AG04450 (cell line): Measurements from ENCODE around the gene DEAF1. TPM values are rescaled to one million over a fixed set of nuclear protein-coding genes. Genes with fewer than 3 reads are reported as not detected.

Source experiments
- CTCF ChIA-PET: fragments of 300-600, 350-600 bp; formaldehyde crosslinking; extraction: SDS; loops from one replicate; lab custom pipeline; 2022; ENCODE audit warnings: antibody characterized with exemption, inconsistent platforms; lab: Charles Lee
- POLR2A ChIA-PET: fragments of 350-600 bp; formaldehyde crosslinking; extraction: SDS; loops from one replicate; lab custom pipeline; 2021; ENCODE audit warnings: antibody characterized with exemption, inconsistent platforms; lab: Yijun Ruan, JAX
- DNase-seq: peaks from one replicate; pipeline ENCODE4 v3.0.0-alpha.2; 2011; ENCODE audit warnings: low read depth, low spot score
- H3K27ac ChIP-seq: one replicate; pipeline ENCODE4 v1.5.1; 2012; ENCODE audit warnings: low read depth, low read length, control low read depth
- H3K27me3 ChIP-seq: one replicate; pipeline ENCODE4 v1.6.0; 2012; ENCODE audit warnings: low read length; ENCODE audit not compliant: control insufficient read depth, insufficient read depth
- H3K4me3 ChIP-seq: 2 replicates; pipeline ENCODE4 v1.5.1; 2011; ENCODE audit warnings: mild to moderate bottlenecking, low read depth, low read length, control low read depth
- H3K9me3 ChIP-seq: 2 replicates; pipeline ENCODE4 v1.5.1; 2012; ENCODE audit warnings: low read length; ENCODE audit not compliant: control insufficient read depth, insufficient read depth
- CTCF ChIP-seq: IDR thresholded peaks from 2 replicates; pipeline ENCODE4 v1.5.1; 2011; ENCODE audit warnings: low read depth, low read length, control low read depth, inconsistent platforms
- polyA plus RNA-seq: library from polyadenylated mRNA; depleted of rRNA; stranded (reverse); fragments of >200 nt; gene quantifications from 2 replicates; pipeline ENCODE4 v1.2.3, GENCODE V29; 2011

DEAF1 gene
- polyA plus RNA-seq, 1 experiment, result 13.0 TPM

- DNase-seq, result no peak
- Histone ChIP-seq H3K27ac (no peak overlapping the region), H3K9me3 (no peaks in the 10 kb centered on the region; the same call in 1 of the 2 replicates), H3K4me3 (no peak overlapping the region), H3K27me3 (peaks cover 30% of the 10 kb centered on the region)
- ChIA-PET POLR2A (interaction anchor here (0.6 to 0.8 kb wide), 3 partner anchors 18 to 62 kb away, joined by 3 to 4 read pairs (median 4); no protein-coding TSS in a partner anchor), CTCF (interaction anchor here (0.5 to 2.1 kb wide), 5 partner anchors 26 to 169 kb away, joined by 4 to 23 read pairs (median 7); partner anchors contain the start of gene TMEM80)
- TF ChIP-seq CTCF, result no peak
Measured at GRCh38 chr11:724049-724777, 29.2 kb upstream of the DEAF1 start.

DNA sequence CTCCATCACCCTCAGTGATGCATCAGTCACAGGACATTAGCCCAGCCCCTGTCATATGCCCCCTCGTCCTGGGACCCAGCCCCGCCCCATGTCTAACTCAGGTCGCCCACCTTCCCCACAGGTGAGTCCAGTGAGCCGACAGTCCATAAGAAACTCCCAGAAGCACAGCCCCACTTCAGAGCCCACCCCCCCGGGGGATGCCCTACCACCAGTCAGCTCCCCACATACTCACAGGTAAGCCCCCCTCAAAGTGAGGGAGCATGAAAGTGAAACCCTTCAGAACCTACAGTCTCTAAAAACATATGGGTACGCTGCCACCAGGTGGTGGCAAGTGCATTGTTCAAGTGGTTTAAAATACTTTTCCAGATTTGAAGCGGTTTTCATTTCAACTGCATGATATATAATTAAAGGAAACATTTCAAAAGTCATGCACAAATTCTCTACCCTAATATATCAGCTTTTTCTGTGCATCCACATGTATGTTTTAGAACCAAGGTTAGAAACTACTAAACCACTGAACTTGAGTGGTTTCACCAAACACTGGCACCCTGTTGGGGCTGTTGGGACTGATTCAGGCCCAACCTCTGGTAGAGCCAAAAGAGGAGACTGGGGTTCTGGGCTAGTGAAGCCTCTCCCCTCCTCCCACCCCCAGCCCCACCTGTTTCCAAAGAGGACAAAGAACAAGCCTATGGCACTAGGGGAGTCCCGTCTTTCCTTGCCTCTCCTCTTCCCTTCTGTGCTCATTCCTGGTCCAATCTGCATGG lies 28.3 kb upstream of the DEAF1 start:
- no peak for DNase-seq
- ChIA-PET POLR2A (no interaction called here), CTCF (interaction anchor here (0.5 to 2.1 kb wide), 10 partner anchors 10 to 168 kb away, joined by 3 to 23 read pairs (median 5); partner anchors contain the start of gene TMEM80)
- no peak overlapping the region for H3K4me3 ChIP-seq
- no peaks in the 10 kb centered on the region; the same call in 1 of the 2 replicates for H3K9me3 ChIP-seq
- no peak overlapping the region for H3K27ac ChIP-seq
- TF ChIP-seq CTCF, result peak; percentile 69
- H3K27me3 ChIP-seq, result peaks cover 30% of the 10 kb centered on the region

- DNase-seq, result no peak
- peaks cover 30% of the 10 kb centered on the region for H3K27me3 ChIP-seq
Measured at GRCh38 chr11:722346-722811, 27.4 kb upstream of the DEAF1 start.

DNA sequence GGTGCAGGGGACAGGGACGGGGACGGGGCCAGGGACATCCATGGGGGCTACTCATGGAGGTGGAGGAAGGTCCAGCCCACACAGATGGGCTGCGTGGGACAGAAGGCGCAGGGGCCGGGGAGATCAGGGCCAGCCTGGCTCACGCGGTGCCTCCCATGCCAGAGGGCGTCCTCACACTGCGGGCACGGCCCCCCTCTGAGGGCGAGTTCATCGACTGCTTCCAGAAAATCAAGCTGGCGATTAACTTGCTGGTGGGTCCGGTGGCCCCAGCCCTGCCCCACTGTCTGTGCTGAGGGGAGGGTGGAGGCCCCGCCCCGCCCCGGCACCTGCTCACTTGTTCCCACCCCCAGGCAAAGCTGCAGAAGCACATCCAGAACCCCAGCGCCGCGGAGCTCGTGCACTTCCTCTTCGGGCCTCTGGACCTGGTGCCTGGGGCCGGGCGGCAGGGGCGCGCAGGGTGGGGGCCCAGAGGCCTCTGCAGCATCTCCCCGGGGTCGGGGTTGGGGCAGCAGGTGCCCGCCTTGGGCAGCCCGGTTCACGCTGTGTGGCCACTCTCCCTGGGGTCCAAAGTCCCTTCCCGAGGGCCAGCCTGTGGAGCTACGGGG lies 26.8 kb upstream of the DEAF1 start:
- CTCF ChIA-PET, result interaction anchor here (1.4 to 2.1 kb wide), 4 partner anchors 11 to 60 kb away, joined by 4 to 23 read pairs (median 8); partner anchors contain the start of gene TMEM80
- peaks cover 30% of the 10 kb centered on the region for H3K27me3 ChIP-seq
- no peaks in the 10 kb centered on the region; the same call in 1 of the 2 replicates for H3K9me3 ChIP-seq
- TF ChIP-seq CTCF, result no peak
- no peak overlapping the region for H3K27ac ChIP-seq
- no peak for DNase-seq
- POLR2A ChIA-PET, result interaction anchor here (0.6 kb wide), 1 partner anchor 17 kb away, joined by 4 read pairs; no protein-coding TSS in a partner anchor
- no peak overlapping the region for H3K4me3 ChIP-seq

More at GRCh38 chr11:722346-722811, 27.4 kb upstream of the DEAF1 start:
- Histone ChIP-seq H3K27ac (no peak overlapping the region), H3K9me3 (no peaks in the 10 kb centered on the region; the same call in 1 of the 2 replicates), H3K4me3 (no peak overlapping the region)
- POLR2A ChIA-PET, result interaction anchor here (0.6 kb wide), 1 partner anchor 16 kb away, joined by 4 read pairs; no protein-coding TSS in a partner anchor
- CTCF ChIA-PET, result interaction anchor here (0.9 to 2.1 kb wide), 6 partner anchors 11 to 61 kb away, joined by 3 to 23 read pairs (median 6); partner anchors contain the start of gene TMEM80
- no peak for TF ChIP-seq CTCF
